B cell (primary cell): ENCODE data around the gene PPP5C.

ENCODE experiments used
- CTCF ChIP-seq: fragments of 200-600 bp; IDR thresholded peaks from one replicate; pipeline ENCODE4 v1.8.0; 2022; ENCODE audit warnings: antibody characterized with exemption, mild to moderate bottlenecking
- EZH2 ChIP-seq: IDR thresholded peaks from 2 replicates; pipeline ENCODE4 v1.6.1; 2012; ENCODE audit warnings: borderline replicate concordance, low read depth, mild to moderate bottlenecking, moderate library complexity, low read length; ENCODE audit not compliant: insufficient read depth, poor library complexity, severe bottlenecking

GRCh38 chr19:46393456-46394401 is 46.8 kb downstream of the PPP5C start:
- TF ChIP-seq CTCF (no peak), EZH2 (no peak)
